SK-N-SH treated with all-trans-retinoic acid at 6 μM for 48 hours (cell line): ENCODE results near the gene ADGRG6.

ENCODE experiments used
- ARNTL ChIP-seq: fragments of 450-650 bp; formaldehyde crosslinking; IDR thresholded peaks from 2 replicates; pipeline ENCODE4 v1.5.0; 2020; ENCODE audit warnings: low read depth, mild to moderate bottlenecking, moderate library complexity, borderline replicate concordance
- SNAI2 ChIP-seq: fragments of 250-450 bp; sonication (Bioruptor Pico); IDR thresholded peaks from 2 replicates; pipeline ENCODE4 v1.5.0; 2020; ENCODE audit warnings: mild to moderate bottlenecking, moderate library complexity
- ZFP3 ChIP-seq: fragments of 250-450 bp; sonication (Bioruptor Pico); IDR thresholded peaks from 2 replicates; pipeline ENCODE4 v1.5.0; 2020; ENCODE audit warnings: mild to moderate bottlenecking, moderate library complexity
- ZNF70 ChIP-seq: fragments of 450-650 bp; formaldehyde crosslinking; IDR thresholded peaks from 2 replicates; pipeline ENCODE4 v1.5.0; 2020; ENCODE audit warnings: mild to moderate bottlenecking, moderate library complexity

GRCh38 chr6:142293121-142293520 lies 8.7 kb upstream of the ADGRG6 start:
- TF ChIP-seq ZNF70 (CRISPR knock-in tag) (no peak), ARNTL (CRISPR knock-in tag) (no peak), SNAI2 (CRISPR knock-in tag) (no peak), ZFP3 (no peak)
